Right atrium auricular region (tissue), 2 donors: ENCODE results near the gene HPDL. TPM values are rescaled to one million over a fixed set of nuclear protein-coding genes. Genes with fewer than 3 reads are reported as not detected.

Experiments
- DNase-seq: peaks from one replicate; pipeline ENCODE4 v3.0.0-alpha.2; 2019; ENCODE audit warnings: low spot score
- H3K27ac ChIP-seq, 2 donors: fragments of 200-600 bp; sonication (generic); 1 replicate in 1 of 2; 2 replicates in 1 of 2; pipeline ENCODE4 v1.5.1; 2016 to 2019
- H3K27me3 ChIP-seq, 2 donors: fragments of 200-600 bp; sonication (generic); one replicate each; pipeline versions ENCODE4 v1.5.1 to v1.6.0; 2017 to 2019
- H3K36me3 ChIP-seq: fragments of 200-600 bp; sonication (generic); one replicate; pipeline ENCODE4 v1.5.1; 2016
- H3K4me1 ChIP-seq, 2 donors: fragments of 200-600 bp; sonication (generic); one replicate each; pipeline versions ENCODE4 v1.5.1 to v1.6.0; 2017 to 2019
- H3K4me3 ChIP-seq, 2 donors: fragments of 200-600 bp; sonication (generic); 1 replicate in 1 of 2; 2 replicates in 1 of 2; pipeline ENCODE4 v1.5.1; 2017 to 2019; ENCODE audit warnings: mild to moderate bottlenecking in 1 of 2, moderate library complexity in 1 of 2
- H3K9me3 ChIP-seq, 2 donors: fragments of 200-600 bp; sonication (generic); one replicate each; pipeline ENCODE4 v1.5.1; 2019
- total RNA-seq, 2 donors: library from RNA; depleted of rRNA; stranded (reverse); fragments of >200 nt; gene quantifications; one replicate each; pipeline ENCODE4 v1.1.0, GENCODE V29; 2016
- TF ChIP-seq, protein P1 (sequence below), 2 donors: fragments of 200-600 bp; sonication (generic); IDR thresholded peaks; one replicate each; pipeline ENCODE4 v1.5.1; 2019; ENCODE audit warnings: antibody characterized with exemption in 2 of 2

HPDL gene
- total RNA-seq, 2 donors from 2014 or later = not detected

DNA sequence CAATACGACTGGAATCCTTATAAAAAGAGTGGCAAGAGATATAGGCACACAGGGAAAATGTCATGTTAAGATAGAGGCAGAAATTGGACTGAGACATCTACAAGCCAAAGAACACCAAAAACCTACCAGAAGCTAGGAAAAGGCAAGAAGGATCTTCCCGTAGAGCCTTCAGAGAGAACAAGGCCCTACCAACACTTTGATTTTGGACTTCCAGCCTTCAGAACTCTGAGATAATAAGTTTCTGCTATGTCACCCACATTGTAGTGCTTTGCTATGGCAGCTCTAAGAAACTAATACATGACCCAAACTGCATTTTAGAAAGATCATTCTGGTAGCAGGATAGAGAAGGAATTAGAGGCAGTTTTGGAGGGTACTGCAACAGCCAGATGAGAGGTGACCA is 37.6 kb downstream of the HPDL start:
- DNase-seq = no peak
- Histone ChIP-seq H3K27ac (no peak overlapping the region), H3K27me3 (no peaks in the 10 kb centered on the region), H3K4me3 (no peak overlapping the region), H3K36me3 (no peaks in the 10 kb centered on the region), H3K9me3 (no peaks in the 10 kb centered on the region), H3K4me1 (peaks cover 0 to 17% of the 10 kb centered on the region in 2 donors)
- TF ChIP-seq, protein P1, sequence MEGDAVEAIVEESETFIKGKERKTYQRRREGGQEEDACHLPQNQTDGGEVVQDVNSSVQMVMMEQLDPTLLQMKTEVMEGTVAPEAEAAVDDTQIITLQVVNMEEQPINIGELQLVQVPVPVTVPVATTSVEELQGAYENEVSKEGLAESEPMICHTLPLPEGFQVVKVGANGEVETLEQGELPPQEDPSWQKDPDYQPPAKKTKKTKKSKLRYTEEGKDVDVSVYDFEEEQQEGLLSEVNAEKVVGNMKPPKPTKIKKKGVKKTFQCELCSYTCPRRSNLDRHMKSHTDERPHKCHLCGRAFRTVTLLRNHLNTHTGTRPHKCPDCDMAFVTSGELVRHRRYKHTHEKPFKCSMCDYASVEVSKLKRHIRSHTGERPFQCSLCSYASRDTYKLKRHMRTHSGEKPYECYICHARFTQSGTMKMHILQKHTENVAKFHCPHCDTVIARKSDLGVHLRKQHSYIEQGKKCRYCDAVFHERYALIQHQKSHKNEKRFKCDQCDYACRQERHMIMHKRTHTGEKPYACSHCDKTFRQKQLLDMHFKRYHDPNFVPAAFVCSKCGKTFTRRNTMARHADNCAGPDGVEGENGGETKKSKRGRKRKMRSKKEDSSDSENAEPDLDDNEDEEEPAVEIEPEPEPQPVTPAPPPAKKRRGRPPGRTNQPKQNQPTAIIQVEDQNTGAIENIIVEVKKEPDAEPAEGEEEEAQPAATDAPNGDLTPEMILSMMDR (IDR thresholded peaks at IDR 0.05) = no peak

DNA sequence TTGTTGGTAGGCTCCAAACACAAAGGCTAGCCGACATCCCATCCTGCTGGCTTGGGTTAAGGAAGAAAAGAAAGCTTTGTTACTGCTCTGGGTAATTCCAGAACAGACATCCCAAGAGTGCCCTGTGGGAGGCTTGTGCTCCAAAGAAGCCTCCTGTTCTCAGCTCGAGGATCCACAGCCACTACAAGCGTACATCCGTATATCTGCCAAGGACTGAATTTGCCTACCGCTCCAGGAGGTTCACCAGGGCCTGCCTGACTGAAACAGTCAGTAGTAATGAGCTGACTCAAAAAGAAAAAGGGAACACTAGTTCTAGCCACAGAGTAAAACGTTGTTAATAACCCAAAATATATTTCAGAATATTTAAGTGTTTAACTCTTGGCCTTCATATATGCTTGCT is 38.4 kb downstream of the HPDL start:
- no peaks in the 10 kb centered on the region for H3K9me3 ChIP-seq
- no peak for DNase-seq
- peaks cover 0 to 15% of the 10 kb centered on the region in 2 donors for H3K4me1 ChIP-seq
- no peak overlapping the region for H3K4me3 ChIP-seq
- TF ChIP-seq, protein P1 (IDR thresholded peaks at IDR 0.05) = no peak
- H3K27ac ChIP-seq = no peak overlapping the region
- H3K27me3 ChIP-seq = no peaks in the 10 kb centered on the region
- no peaks in the 10 kb centered on the region for H3K36me3 ChIP-seq

DNA sequence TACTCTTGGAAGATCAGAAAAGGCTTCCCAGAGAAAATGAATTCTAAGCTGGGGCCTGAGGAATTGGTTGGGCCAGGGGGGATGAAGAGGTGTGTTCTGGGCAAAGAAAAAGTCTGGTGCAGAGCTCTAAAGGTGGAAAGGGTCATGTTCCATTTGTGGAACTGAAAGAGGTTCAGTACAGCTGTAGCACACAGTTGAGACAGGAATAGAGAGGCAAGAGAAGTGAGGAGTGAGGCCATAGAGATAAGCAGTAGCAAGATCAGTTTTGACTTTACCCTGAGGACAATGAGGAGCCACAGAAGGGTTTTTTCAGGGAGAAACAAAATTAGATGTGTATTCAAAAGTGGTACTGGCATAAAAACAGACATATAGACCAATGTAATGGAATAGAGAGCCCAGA is 43.9 kb downstream of the HPDL start:
- Histone ChIP-seq H3K4me3 (no peak overlapping the region), H3K36me3 (no peaks in the 10 kb centered on the region), H3K9me3 (no peaks in the 10 kb centered on the region), H3K27me3 (no peaks in the 10 kb centered on the region), H3K27ac (no peak overlapping the region), H3K4me1 (peaks cover 0 to 4% of the 10 kb centered on the region in 2 donors)
- TF ChIP-seq, protein P1 (IDR thresholded peaks at IDR 0.05) = no peak
- no peak for DNase-seq

DNA sequence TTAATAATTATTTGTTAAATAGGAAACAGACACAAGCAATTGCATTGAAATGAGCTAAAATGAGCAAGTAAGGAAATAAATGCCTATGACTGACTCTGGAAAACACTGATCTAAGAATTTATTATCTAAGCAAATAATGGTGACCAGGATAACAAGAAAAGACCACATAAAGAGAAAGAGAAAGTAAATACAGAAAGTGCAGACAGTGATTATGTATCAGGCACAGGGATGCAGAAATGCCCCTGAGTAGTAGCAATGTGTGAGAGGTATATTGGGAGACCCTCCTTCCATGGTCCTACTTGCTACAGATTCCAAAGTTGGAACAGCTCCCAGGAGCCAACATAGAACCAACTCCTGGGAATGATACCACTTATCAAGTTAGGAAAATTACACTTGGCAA is 46.9 kb downstream of the HPDL start:
- no peaks in the 10 kb centered on the region for H3K36me3 ChIP-seq
- TF ChIP-seq, protein P1 (IDR thresholded peaks at IDR 0.05) = no peak
- no peak overlapping the region for H3K4me3 ChIP-seq
- no peaks in the 10 kb centered on the region for H3K9me3 ChIP-seq
- DNase-seq = no peak
- no peak overlapping the region for H3K27ac ChIP-seq
- no peaks in the 10 kb centered on the region for H3K27me3 ChIP-seq
- H3K4me1 ChIP-seq = peaks cover 0 to 7% of the 10 kb centered on the region in 2 donors

DNA sequence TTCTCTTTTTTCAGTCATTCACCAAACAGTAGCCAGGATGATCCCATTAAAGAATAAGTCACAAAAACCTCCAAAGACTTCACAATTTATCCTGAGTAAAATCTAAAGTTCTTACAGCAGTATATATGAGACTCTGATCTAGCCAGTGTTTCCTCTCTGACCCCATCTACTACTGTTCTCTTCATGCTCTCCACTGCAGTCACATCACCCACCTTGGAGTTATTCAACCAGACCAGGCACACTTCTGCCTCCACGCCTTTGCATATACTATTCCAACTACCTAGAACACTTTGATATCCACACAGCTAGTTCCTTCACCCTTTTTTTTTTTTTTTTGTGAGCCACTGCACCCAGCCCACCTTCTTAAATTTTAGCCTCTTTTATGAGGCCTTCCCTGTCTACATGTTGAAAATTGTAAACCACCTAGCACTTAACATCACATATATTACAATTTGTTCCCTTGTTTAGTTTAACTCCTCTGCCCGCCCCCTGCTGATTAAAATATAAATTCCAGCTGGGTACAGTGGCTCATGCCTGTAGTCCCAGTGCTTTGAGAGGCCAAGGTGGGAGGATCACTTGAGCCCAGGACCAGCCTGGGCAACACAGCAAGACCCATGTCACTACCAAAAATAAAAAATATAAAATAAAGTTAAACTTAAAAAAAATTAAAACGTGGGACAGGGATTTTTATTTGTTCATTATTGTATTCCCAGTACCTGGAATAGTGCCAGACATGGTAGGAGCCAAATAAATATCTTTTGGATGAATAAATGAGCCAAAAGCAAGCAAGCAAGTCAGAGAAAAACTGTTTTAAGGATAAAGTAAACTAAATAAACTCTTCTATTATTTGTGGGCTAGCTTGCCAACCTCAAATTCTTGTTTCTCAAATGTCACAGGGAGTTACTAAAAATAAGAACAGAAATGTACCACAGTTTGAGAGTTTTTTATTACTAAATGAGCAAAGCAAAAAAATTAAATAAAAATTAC is 48.7 kb downstream of the HPDL start:
- no peak for DNase-seq
- Histone ChIP-seq H3K4me3 (no peak overlapping the region), H3K9me3 (no peaks in the 10 kb centered on the region), H3K27ac (no peak overlapping the region), H3K4me1 (peaks cover 0 to 7% of the 10 kb centered on the region in 2 donors), H3K27me3 (no peaks in the 10 kb centered on the region), H3K36me3 (no peaks in the 10 kb centered on the region)
- TF ChIP-seq, protein P1 (IDR thresholded peaks at IDR 0.05) = no peak
